Fibroblast of skin of right quadriceps (primary cell): ENCODE measurements around the gene ZNF792.
"Not testable (repeated sequence)": the region's sequence is repeated elsewhere in the genome, so short reads cannot be mapped to it uniquely, and the experiment has no call there.

Experiments
- DNase-seq: peaks from one replicate; pipeline ENCODE4 v3.0.0-alpha.2; 2013

Gene ZNF792

DNA sequence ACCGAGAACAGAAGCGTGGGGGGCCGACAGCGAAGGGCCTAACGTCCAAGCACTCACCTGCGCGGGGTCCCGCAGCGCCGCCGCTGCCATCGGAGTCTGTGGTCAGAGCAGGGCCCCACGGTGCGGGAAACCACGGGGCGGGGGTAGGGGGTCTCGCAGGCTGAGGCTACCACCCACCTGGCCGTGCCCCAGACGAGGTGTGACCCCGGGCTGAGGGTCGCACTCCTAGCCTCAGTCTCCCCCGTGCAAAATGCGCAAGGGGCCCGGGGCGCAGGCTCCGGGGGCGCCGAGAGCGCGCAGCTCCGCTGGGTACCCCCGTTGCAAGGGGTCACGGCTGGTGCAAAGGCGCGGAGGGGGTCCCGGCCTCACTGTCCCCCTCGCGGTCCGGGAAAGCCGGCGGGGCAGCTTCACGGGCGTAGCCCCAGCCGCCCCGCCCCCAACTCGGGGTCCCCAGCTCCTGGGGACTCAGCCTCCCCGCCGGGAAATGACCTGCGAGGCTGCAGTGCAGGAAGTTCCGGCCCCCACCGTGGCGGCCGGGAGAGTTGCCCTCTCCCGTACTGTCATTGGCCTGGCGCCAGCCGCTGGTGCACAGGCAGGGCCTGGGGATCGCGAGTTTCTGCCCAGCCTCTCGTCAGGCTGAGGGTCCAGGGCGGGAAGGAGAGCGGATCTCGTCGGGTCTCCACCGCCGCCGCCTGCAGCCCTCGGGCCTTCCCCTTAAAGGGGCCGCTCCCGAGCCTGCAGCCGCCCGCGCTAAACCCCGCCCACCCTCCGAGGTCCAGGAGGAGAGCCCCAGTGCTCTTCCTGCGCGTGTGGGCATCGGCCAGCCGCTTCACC, at the start of gene ZNF792:
Gene ZNF792, minus strand, starts transcription at position 657 of the 834 bp plus-strand sequence. Its CDS starts 567 bp downstream, at position 90.
- peak; percentile 38 for DNase-seq

DNA sequence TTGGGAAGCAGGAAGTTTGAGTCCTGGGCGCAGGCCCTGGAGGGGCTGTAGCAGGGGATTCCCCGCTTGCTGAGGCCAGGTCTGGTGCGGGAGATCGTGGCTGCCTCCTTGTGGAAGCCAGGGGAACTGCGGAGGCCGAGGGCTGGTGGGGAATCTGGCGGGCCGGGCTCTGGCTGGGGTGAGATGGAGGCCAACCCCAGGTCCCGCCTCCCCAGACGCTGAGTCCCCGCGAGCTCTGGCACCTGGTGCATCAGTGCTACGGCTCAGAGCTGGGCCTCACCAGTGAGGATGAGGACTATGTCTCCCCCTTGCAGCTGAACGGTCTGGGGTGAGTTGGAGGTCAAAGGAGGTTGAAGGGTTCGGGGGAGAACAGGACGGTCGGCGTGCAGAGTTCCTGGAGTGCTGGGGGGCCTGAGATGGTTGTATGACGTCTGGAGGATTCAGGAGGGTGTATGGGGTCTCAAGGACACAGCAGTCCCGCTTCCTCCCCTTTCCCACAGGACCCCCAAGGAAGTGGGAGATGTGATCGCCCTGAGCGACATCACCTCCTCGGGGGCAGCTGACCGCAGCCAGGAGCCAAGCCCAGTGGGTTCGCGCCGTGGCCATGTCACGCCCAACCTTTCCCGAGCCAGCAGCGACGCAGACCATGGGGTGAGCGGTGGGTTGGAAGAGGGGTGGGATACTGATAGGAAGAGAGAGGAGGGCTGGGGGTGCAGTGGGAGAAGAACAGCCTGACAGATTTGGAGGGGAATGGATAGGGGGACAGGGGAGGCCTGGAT, 49.2 kb upstream of the ZNF792 start:
- DNase-seq, result peak; percentile 45

DNA sequence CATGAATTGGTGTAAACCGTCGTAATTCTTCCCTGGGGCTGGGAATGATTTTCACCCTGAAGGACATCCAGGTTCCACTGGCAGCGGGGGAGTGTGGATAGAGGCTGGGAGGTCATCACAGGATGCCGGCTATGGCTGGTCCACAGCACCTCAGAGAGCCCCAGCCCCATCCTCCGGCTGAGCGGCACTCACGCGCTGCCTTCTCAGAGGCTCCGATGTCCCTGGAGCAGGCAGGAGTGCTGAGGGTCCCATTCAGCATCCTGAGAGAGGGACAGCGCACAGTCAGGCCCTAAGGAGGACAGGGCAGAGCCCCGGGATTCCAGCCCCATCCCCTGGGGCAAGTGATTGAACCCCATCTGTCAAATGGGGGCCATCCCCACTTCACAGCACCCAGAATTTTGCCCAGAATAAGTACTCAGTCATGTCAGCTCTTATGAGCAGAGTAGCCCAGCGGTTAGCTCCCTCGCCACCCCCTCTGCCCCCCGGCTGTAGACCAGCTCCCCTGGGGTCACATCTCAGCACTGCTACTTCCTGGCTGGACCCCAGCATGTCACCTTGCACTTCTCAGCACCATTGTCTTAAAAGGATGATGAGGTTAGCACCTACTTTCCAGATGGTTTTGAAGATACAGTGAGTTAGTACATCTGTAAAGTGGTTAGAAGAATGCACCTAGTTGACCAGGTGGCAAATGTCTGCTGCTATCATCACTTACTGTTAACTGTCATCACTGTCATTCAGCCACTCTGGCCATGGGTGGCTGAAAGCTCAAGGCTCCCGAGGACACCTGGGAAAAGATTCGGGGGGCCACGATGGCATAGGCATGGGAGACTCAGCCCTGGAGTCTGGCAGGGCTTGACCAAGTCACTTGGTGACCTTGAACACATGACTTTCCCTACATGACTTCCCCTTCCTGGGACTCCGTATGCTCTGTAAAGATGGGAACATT, 48.0 kb upstream of the ZNF792 start:
- DNase-seq, result no peak

DNA sequence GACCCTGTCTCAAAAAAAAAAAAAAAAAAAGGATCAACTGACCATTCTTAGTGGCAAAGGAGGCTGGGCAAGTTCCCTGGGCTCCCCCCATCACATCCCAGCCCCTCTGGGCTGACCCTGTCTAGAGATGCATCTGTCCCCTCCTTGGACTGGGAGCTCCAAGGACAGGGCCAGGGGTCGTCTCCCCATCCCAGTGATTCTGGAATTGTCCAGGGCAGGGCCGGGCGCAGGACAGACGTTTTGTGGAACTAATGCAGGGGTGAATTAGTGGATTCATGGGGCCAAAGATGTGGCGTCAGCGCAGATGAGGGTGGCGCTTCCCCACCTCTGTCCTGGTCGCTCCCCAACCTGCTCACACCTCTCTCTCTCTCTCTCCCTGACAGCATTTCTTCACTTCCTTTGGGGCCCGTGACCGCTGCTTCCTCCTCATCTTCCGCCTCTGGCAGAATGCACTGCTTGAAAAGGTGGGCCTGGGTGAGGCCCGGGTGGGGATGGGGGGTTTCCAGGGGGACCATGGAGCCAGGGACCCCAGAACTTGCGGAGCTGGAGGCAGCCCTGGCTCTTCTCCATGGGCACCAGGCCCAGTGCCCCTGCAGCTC, 47.2 kb upstream of the ZNF792 start:
- DNase-seq, result no peak

DNA sequence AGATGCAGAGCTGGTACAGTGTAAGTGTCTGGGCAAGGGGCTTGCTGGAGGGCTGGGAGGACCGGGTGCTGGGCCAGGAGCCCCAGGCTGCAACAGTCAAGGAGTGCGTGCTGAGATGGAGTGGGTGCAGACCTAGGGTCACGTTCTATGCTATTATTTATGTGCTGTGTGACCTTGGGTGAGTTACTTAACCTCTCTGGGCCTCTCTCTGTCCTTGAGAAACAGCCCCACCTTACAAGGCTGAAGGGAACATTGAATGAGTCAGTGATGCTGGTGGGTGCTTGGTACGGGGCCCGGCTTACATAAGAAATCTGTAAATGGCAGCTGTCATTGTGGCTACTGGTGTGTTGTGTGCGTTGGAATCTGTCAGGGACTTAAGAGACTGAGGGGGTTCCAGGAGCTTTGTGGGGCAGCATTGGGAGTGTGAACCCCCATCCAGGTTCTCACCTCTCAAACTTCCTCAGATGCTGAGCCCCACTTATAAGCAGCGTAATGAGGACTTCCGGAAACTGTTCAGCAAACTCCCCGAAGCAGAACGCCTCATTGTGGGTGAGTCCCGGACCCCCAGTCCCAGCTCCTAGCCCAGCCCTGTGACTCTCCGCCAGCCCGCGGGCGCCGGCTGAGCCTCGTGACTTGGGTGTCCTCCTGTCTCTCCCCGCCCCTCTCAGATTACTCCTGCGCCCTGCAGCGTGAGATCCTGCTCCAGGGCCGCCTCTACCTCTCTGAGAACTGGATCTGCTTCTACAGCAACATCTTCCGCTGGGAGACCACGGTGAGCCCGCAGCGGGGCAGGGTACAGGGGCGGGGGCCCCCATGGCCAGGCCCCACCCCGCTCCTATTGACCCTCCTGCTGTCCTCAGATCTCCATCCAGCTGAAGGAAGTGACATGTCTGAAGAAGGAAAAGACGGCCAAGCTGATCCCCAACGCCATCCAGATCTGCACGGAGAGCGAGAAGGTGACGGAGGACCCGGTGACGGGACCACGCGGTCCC, 45.7 kb upstream of the ZNF792 start:
- DNase-seq, result no peak

DNA sequence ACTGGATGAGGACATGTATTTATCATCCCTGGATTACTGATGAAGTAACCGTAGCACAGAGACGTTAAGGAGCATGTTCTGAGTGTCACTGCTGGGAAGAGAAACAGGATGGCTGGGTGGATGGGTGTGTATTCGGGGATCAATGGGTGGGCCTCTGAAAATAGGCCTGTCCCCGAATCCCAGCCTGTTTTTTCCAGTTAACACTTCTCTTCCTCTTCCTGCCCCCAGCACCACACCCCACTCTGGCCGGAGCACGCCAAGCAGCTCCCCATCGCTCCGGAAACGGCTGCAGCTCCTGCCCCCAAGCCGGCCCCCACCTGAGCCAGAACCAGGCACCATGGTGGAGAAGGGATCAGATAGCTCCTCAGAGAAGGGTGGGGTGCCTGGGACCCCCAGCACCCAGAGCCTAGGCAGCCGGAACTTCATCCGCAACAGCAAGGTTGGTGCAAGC, 44.9 kb upstream of the ZNF792 start:
- DNase-seq, result no peak

DNA sequence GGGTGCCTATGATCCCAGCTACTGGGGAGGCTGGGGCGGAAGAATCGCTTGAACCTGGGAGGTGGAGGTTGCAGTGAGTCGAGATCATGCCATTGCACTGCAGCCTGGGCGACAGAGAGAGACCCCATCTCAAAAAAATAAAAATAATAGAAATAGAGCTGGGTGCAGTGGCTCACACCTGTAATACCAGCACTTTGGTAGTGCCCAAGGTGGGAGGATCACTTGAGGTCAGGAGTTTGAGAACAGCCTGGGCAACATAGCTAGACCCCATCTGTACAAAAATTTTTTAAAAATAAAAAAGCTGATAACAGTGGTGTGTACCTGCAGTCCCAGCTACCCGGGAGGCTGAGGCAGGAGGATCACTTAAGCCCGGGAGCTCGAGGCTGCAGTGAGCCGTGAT, 43.4 kb upstream of the ZNF792 start:
- not testable (repeated sequence) for DNase-seq

DNA sequence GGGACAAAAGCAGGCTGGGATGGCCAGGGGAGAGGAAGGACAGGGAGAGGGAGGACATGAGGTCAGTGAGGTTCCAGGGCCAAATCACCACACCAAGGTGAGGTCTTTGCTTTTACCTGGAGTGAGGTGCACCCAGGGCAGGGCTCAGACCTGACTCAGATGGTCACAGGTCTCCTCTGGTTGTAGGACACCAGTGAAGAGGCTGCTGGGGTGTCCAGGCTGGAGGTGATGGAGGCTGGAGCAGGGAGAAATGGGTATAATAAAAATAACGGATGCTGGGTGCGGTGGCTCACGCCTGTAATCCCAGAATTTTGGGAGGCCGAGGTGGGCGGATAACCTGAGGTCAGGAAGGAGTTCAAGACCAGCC, 43.0 kb upstream of the ZNF792 start:
- no peak for DNase-seq

DNA sequence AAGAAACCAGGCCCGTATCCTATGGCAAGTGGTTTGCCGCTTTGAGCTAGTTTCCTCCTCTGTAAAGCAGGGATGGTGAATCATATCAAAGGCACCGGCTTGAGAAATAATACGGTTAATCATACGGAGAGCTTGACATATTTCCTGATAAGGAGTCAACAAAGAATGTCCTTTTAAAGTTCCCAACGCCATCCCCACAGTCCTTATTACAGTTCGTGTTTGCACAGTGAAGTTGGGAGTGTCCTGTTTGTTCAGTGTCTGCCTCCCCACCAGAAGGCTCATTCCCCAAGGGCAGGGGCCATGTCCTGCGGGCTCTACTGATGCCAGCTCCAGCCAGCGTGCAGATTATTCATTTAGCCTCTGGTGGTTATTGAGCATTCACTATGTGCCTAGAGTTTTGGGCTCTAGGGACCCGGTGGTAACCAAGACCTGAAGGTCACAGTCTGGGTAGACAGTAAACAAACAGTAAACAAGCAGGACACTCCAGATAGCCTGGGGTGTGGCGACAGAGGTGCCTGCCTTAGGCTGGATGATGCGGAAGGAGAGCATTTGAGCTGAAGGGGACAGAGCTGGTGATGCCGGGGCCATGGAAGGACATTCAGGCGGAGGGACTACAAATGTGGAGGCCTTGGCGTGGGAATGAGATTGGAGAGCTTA, 42.4 kb upstream of the ZNF792 start:
- DNase-seq, result peak; percentile 35

DNA sequence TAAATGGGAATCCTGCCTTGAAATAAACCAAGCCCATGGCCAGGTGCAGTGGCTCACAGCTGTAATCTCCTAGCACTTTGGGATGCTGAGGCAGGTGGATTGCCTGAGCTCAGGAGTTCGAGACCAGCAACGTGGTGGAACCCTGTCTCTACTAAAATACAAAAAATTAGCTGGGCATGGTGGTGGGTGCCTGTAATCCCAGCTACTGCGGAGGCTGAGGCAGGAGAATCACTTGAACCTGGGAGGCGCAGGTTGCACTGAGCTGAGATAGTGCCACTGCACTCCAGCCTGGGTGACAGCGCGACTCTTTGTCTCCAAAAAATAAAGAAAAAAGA, 41.9 kb upstream of the ZNF792 start:
- not testable (repeated sequence) for DNase-seq

DNA sequence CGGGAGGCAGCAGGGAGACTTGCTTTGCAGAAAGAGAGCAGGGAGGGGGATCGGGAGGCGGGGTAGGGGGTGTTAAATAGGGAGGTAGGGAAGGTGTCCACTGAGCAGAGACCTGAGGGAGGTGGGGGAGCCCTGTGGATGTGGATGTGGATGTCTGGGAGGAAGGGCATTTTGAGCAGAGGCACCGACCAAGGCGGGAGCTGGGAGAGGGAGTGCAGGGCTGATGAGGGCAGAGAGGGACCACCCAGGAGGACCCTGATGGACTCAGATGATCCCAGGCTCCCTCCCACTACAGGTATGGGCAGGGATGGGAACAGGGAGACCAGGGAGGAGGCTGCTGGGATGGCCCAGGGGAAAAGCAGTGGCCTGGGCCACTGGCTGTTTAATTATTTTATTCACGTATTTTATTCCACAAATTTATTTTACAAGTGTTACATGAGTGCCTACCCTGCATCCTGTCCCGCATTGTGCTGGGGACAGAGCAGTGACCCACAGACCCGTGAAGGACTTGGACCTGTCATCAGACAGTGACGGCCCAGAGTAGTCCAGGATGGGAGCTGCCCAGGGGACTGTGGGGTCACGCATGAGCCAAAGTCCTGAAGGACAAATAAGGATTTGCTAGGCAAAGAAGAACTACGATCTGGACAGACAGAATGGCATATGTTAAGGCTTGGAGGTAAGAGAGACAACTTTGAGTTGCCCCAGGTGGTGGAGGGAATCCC, 41.4 kb upstream of the ZNF792 start:
- no peak for DNase-seq

DNA sequence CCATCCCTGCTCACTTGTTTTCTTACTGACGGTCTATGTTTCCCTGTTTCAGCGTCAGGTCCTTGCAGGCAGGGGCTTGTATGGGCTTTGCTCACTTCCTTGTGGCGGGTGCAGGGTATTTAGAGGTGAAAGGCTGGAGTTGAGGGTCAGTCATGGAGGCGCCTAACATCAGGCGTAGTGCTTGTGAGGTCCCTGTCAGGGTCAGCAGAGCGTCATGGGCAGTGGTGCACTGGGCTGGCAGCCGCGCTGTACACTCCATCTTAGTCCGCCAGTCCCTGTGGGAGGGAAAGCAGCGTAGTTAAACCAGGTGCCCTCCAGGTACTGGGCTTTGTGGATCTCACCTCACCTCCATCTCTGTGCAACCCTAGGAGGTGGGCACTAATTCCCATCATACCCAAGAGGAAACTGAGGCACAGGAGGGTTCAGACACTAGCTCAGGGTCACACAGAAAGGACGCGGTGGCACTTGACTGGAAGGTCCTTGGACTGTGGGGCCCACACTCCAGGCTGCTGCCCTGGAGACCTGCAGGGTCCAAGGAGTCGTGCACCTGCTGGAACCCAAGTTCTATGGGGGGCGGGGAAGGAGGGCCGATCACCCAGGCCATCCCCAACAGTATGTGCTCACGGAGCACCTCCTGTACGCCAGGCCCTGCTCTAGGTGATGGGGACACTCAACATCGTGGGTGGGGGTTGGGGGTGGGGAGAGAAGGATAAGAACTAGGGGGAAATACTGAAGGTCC, 40.7 kb upstream of the ZNF792 start:
- DNase-seq, result no peak

DNA sequence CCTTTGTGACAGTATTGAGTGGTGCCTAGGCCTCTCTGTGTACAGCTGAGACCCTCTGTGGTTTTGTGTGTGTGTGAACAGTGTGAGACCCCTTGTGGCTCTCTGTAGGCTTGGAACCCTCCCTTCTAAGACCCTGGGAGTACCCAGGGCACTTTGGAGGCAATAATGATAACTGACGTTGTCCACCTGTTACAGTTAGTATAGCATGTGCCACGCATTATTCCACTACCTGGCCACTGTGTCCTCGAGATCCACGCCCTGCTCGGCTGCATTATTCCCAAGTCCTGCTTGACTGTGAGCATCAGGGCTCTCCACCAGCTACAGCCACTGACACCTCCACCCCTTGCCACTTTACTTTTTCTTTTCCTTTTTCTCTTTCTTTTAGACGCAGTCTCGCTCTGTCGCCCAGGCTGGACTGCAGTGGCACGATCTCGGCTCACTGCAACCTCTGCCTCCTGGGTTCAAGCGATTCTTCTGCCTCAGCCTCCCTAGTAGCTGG, 38.1 kb upstream of the ZNF792 start:
- no peak for DNase-seq

DNA sequence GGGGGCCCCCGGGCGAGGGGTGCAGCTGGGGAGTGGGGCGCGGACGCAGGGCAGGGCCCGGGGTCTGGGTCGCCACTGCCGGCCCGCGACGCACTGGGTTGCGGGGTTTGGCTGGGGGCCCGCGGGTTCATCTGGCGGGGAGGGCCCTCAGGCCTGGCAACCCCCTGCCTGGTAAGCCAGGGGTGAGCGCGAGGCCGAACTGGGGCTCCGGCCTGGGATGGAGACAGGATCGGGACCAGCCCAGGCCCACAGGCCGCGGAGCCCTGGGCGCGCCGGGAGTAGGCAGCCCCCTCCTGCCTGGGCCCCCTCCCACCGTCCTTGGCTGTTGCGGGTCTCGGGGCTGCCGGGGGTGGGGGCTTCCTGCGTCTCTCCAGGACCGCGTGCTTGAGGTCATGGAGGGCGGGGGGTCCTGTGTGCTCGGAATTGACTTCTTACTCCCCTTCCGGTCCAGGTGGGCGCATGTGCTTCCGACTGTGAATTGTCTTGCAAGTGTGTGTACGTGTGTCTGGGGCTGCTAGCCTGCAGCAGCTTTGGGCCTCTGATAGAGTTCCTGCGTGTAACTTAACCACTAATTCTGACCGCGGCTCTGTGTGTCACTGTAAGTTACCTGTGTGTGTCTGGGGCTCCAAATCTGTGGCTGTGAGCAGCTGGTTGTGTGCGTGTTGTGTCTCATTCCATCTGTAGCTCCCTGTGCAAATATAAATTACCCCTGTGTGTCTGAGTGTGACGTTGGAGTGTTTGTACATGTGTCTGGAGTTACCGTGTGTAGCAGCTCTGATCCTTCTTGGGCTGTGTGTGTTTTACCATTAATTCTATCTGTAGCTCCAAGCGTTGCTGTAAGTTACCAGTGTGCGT, 36.8 kb upstream of the ZNF792 start:
- DNase-seq, result peak; percentile 28

DNA sequence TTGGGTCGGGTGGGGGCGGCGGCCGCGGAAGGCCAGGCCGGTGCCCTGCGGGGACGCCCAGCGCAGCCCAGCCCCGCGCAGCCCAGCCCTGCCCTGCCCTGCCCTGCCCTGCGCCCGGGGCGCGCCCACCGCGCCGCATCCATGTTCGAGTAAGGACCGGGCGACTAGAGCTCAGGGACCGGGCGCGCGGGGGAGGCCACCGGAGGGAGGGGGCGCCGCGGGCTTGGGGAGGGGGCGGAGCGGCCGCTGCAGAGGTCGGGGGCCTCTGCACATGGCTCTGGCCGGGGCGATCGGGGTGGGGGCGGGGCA, 36.3 kb upstream of the ZNF792 start:
- no peak for DNase-seq

DNA sequence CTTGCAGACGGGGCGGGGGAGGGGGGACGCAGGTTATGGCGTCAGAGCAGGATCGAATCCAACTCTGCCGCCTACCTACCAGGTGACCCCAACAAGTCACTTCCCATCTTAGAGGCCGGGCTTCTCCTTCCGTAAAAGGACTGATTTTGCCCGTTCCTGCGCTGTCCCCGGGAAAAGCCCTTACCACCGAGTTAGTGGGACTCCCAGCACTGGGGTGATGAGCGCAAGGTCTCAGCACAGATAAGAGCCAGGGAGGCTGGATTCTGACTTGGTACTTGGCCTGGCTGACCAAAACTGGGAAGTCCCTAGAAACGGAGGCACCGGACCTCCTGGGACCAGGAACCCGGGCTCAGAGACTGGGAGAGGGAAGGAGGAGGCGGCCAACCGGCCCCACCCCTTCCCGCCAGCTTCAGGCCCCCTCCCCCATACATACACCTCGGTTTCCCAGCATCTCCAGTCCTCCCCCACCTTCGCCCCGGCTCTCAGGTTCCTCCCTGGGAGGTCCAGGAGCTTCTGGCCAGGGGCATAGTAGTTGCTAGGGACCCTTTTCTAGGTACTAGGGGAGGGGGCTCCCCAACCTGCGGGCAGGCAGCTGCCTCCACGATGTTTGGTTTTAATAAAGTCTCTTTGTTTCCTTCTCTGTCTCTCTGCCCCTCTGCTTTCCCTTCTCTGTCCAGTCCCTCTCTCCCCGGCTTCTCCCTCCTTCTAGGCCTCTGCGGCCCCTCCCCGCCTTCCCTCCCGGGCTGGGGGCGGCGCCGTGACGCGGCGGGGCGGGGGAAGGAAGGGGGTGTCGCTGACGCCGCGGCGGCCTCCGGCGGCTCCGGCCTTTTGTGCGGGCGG, 35.7 kb upstream of the ZNF792 start, which contains the start of gene GRAMD1A:
Gene GRAMD1A, plus strand, starts transcription at position 826 of the 840 bp plus-strand sequence. CDS start 156 bp downstream, outside the sequence.
- DNase-seq, result peak; percentile 90
